Naive thymus-derived CD8-positive, alpha-beta T cell (primary cell): Measurements from ENCODE around the gene ST7. TPM values are rescaled to one million over a fixed set of nuclear protein-coding genes. Genes with fewer than 3 reads are reported as not detected.

Experiments used
- ATAC-seq, 2 donors: fragments of 150-1000 bp; cut with Tn5 transposase in 1 of 2; sonication (Bioruptor Pico), chemical (Tn5 transposase) in 1 of 2; 1 replicate in 1 of 2; 2 replicates in 1 of 2; pipeline ENCODE4 v1.10.0; 2021; ENCODE audit warnings: mild to moderate bottlenecking in 2 of 2, moderate library complexity in 2 of 2
- POLR2A ChIA-PET: fragments of 350-600 bp; sonication (Branson Sonifier 250); formaldehyde crosslinking; loops from one replicate; lab custom pipeline; 2021; ENCODE audit warnings: antibody characterized with exemption; lab: Charles Lee
- DNase-seq, 10 donors: peaks; one replicate each; pipeline versions ENCODE4 v3.0.0 to v3.0.0-alpha.2; 2020 to 2022
- H3K27ac Mint-ChIP-seq, 10 donors: one replicate each; pipeline ENCODE4 v1.8.0; 2020 to 2022; ENCODE audit warnings: mild to moderate bottlenecking in 10 of 10, mixed read lengths in 10 of 10, moderate library complexity in 4 of 10, inconsistent platforms in 1 of 10
- H3K27me3 Mint-ChIP-seq, 5 donors: one replicate each; pipeline ENCODE4 v1.8.0; 2021 to 2022; ENCODE audit warnings: mixed read lengths in 5 of 5
- H3K36me3 Mint-ChIP-seq, 3 donors: one replicate each; pipeline ENCODE4 v1.8.0; 2020 to 2022; ENCODE audit warnings: mixed read lengths in 3 of 3, mild to moderate bottlenecking in 2 of 3, inconsistent platforms in 1 of 3
- H3K4me1 Mint-ChIP-seq, 4 donors: one replicate each; pipeline ENCODE4 v1.8.0; 2021 to 2022; ENCODE audit warnings: mixed read lengths in 4 of 4
- H3K4me3 Mint-ChIP-seq, 10 donors: one replicate each; pipeline ENCODE4 v1.8.0; 2020 to 2022; ENCODE audit warnings: mild to moderate bottlenecking in 10 of 10, mixed read lengths in 10 of 10, moderate library complexity in 6 of 10, inconsistent platforms in 1 of 10
- H3K9me3 Mint-ChIP-seq, 9 donors: one replicate each; pipeline ENCODE4 v1.8.0; 2020 to 2022; ENCODE audit warnings: mixed read lengths in 9 of 9, mild to moderate bottlenecking in 3 of 9, inconsistent platforms in 1 of 9, moderate library complexity in 1 of 9
- polyA plus RNA-seq, 3 donors: library from polyadenylated mRNA; unstranded; fragments of 300-500 nt; fragmentation: Illumina TruSeq; gene quantifications; one replicate each; pipeline ENCODE4 v1.2.3, GENCODE V29; 2021
- total RNA-seq, 8 experiments: library from RNA in 2 of 8; stranded (reverse) in 2 of 8; gene quantifications; one replicate each; pipeline ENCODE4 v1.2.3 and lab custom pipeline; 2021 to 2026

The ST7 gene
- total and polyA plus RNA-seq, 5 experiments from 2014 or later = 1.3 to 5.3 (median 3.0) TPM

DNA sequence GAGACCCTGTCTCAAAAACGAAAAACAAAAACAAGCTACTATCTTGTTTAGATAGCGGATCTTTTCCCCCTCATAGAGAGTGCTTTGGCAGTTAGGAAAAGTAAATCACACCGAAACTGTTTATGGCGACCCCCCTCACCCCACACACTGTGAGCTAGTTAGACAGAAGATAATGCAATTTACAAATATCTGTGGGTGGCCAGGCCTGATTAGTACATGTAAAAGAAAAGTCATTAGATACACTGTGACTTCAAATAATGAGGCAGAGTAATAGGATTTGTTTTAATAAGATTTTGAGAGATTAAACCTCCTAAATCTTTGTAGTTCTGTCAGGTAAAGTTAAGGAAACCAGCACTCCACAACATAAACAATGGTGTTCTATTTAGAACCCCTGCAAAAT is 121.1 kb downstream of the ST7 start:
- ATAC-seq (no peak), DNase-seq (no peak)
- Mint-ChIP-seq H3K4me1 (peaks cover 5 to 12% (median 11%) of the 10 kb centered on the region in 4 donors), H3K27me3 (no peaks in the 10 kb centered on the region), H3K36me3 (peaks cover 0 to 8% (median 0%) of the 10 kb centered on the region in 3 donors), H3K27ac (no peak overlapping the region), H3K4me3 (no peak overlapping the region), H3K9me3 (peaks cover 0 to 3% (median 0%) of the 10 kb centered on the region in 9 donors)
- POLR2A ChIA-PET = no interaction called here

DNA sequence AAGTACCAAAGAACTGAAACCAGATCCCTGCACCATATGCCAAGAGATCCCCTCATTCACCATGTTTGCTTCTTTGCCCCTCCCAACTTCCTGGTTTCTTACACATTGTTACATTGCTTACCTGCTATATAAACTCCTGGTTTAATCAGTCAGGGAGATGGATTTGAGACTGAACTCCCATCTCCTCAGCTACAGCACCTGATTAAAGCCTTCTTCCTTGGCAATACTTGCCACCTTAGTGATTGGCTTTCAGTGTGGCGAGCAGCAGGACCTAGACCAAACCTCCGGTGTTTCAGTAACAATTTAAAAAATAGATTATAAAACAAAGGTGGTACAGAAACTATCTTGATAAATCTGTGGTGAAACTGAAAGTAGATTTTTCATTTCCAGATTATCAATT is 122.6 kb downstream of the ST7 start:
- Mint-ChIP-seq H3K27me3 (no peaks in the 10 kb centered on the region), H3K36me3 (peaks cover 0 to 8% (median 0%) of the 10 kb centered on the region in 3 donors), H3K4me3 (no peak overlapping the region), H3K9me3 (peaks cover 0 to 3% (median 0%) of the 10 kb centered on the region in 9 donors), H3K4me1 (peaks cover 5 to 12% (median 11%) of the 10 kb centered on the region in 4 donors), H3K27ac (peak overlapping the region in 1 of 10 donors; percentile 36)
- POLR2A ChIA-PET = no interaction called here
- ATAC-seq (no peak), DNase-seq (no peak)

DNA sequence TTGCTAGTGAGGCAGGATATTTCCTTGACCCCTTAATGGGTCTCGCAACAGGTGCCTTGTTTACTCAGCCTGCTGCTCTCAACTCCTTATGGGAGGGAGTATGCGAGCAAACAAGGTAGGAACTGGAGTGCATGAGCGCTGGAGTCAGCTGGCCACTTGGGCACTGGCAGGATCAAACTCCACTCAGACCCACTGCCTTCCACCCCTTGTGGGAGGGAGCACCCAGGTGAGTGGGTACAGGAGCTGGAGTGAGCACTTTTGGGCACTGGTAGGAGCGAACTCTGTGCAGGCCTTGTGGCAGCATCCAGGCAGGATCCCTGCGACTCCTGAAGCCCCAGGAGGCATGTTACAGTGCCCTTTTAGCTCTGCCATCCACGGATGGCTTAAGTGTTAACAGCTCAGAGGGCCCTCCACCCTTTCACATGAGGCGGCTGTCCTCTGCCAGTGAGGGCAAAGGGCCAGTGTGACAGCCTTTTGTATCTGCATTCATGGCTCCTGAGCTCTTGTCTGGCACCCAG is 123.2 kb downstream of the ST7 start:
- H3K27me3 Mint-ChIP-seq = no peaks in the 10 kb centered on the region
- POLR2A ChIA-PET = no interaction called here
- H3K27ac Mint-ChIP-seq = no peak overlapping the region
- H3K4me3 Mint-ChIP-seq = no peak overlapping the region
- H3K9me3 Mint-ChIP-seq = peaks cover 0 to 3% (median 0%) of the 10 kb centered on the region in 9 donors
- peaks cover 0 to 8% (median 0%) of the 10 kb centered on the region in 3 donors for H3K36me3 Mint-ChIP-seq
- ATAC-seq (no peak), DNase-seq (no peak)
- H3K4me1 Mint-ChIP-seq = peaks cover 5 to 12% (median 11%) of the 10 kb centered on the region in 4 donors

DNA sequence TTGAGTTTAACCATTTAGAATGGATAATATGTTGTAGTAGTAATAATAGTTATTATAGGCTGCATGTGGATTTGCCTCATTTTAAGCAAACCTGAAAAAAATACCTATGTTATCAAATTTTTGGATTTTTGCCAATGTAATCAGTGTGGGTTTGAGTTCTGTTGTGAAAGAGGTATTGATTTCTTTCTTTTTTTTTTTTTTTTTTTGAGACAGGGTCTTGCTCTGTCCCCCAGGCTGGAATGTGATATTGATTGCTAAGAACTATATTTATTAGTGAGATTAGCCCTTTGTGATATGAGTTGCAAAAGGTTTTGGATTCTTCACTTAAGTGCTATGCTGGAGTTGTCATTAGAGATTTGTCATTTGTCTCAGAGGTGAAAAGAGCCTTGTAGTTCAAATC is 124.4 kb downstream of the ST7 start:
- POLR2A ChIA-PET = no interaction called here
- Mint-ChIP-seq H3K36me3 (peaks cover 0 to 8% (median 0%) of the 10 kb centered on the region in 3 donors), H3K4me1 (peaks cover 4 to 7% (median 6%) of the 10 kb centered on the region in 4 donors), H3K4me3 (no peak overlapping the region), H3K27ac (no peak overlapping the region), H3K27me3 (no peaks in the 10 kb centered on the region), H3K9me3 (peaks cover 0 to 3% (median 0%) of the 10 kb centered on the region in 9 donors)
- ATAC-seq (no peak), DNase-seq (no peak)

DNA sequence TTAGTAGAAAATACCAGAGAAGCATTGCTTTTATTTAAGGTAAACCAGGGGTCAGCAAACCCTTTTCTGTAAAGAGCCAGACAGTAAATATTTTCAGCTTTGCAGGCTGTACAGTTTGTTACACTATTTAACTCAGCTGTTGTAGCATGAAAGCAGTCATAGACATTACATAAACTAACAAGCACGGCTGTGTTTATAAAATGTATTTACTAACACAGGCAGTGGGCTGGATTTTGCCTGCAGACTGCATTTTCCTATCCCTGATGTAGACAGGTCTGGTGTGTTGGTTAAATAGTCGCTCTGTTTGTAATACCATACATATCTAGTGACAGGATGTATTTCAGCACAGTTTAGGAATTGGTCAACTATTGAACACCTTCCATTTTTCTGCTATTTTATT is 129.3 kb downstream of the ST7 start:
- DNase-seq = no peak
- Mint-ChIP-seq H3K27me3 (no peaks in the 10 kb centered on the region), H3K4me3 (no peak overlapping the region), H3K27ac (no peak overlapping the region), H3K9me3 (no peaks in the 10 kb centered on the region), H3K4me1 (peaks cover 3 to 19% (median 17%) of the 10 kb centered on the region in 4 donors), H3K36me3 (no peaks in the 10 kb centered on the region)
- no peak for ATAC-seq
- POLR2A ChIA-PET = no interaction called here

DNA sequence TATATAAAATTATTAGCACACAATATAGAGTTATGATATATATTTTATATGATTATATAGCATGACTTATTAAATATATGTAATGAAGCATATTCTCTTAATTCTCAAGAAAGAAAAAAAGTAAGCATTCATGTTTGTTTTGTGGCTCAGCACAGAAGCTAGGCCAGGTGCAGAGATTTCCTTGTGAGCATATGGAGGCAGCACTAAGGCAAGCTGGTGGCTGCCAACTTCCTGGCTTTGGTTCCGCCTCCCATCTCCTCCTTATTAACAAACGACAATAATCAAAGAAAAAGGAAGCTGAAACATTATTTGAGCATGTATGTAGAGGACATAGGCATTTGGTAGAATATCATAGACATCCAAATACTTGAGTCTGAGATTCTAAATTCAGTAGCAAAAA is 130.3 kb downstream of the ST7 start:
- DNase-seq (no peak), ATAC-seq (no peak)
- Mint-ChIP-seq H3K36me3 (no peaks in the 10 kb centered on the region), H3K27ac (no peak overlapping the region), H3K9me3 (no peaks in the 10 kb centered on the region), H3K4me1 (peaks cover 10 to 26% (median 24%) of the 10 kb centered on the region in 4 donors), H3K27me3 (no peaks in the 10 kb centered on the region), H3K4me3 (no peak overlapping the region)
- POLR2A ChIA-PET = no interaction called here

DNA sequence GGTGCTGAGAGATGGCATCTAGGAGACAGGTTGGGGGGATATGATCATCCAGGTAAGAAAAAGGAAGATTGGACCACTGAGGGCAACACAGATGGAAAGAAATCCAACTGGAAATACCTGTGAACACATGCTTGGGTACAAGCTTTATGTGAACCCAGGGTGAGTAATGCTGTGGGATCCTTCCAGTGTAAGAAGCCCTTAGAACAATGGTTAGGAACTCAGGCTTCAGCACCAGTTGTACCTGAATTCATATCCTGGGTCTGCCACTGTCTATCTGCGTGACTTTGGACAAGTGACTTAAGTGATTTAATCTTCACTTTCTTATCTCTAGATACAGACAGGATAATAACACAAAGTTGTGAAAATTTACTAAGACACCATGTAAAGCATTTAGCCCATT is 131.0 kb downstream of the ST7 start:
- H3K36me3 Mint-ChIP-seq = no peaks in the 10 kb centered on the region
- POLR2A ChIA-PET = no interaction called here
- no peak for DNase-seq
- no peaks in the 10 kb centered on the region for H3K27me3 Mint-ChIP-seq
- no peak overlapping the region for H3K4me3 Mint-ChIP-seq
- peaks cover 11 to 29% (median 25%) of the 10 kb centered on the region in 4 donors for H3K4me1 Mint-ChIP-seq
- no peak overlapping the region for H3K27ac Mint-ChIP-seq
- no peaks in the 10 kb centered on the region for H3K9me3 Mint-ChIP-seq
- ATAC-seq = no peak

DNA sequence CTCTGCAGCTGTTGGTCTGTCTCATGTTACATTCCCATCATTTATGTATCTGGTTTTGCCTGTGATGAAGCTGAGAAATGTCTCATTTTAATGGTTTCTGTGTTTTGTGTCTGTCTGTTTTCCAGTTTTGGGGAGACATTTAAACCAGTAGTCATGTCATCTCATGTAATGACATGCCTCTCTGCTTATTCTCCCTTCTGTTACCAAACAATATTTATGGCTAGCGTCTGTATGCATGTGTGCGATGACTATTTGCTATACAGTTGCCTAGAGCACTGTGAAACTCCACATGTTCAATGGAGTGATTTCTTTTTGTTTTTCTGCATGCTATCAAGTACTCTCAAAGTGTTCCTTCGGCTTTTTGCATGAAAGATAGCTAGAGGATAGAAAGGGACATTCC is 132.0 kb downstream of the ST7 start:
- Mint-ChIP-seq H3K36me3 (no peaks in the 10 kb centered on the region), H3K4me1 (peaks cover 11 to 29% (median 25%) of the 10 kb centered on the region in 4 donors), H3K9me3 (no peaks in the 10 kb centered on the region), H3K27me3 (no peaks in the 10 kb centered on the region), H3K27ac (peak overlapping the region in 1 of 10 donors; percentile 43), H3K4me3 (no peak overlapping the region)
- no peak for DNase-seq
- POLR2A ChIA-PET = no interaction called here
- no peak for ATAC-seq

DNA sequence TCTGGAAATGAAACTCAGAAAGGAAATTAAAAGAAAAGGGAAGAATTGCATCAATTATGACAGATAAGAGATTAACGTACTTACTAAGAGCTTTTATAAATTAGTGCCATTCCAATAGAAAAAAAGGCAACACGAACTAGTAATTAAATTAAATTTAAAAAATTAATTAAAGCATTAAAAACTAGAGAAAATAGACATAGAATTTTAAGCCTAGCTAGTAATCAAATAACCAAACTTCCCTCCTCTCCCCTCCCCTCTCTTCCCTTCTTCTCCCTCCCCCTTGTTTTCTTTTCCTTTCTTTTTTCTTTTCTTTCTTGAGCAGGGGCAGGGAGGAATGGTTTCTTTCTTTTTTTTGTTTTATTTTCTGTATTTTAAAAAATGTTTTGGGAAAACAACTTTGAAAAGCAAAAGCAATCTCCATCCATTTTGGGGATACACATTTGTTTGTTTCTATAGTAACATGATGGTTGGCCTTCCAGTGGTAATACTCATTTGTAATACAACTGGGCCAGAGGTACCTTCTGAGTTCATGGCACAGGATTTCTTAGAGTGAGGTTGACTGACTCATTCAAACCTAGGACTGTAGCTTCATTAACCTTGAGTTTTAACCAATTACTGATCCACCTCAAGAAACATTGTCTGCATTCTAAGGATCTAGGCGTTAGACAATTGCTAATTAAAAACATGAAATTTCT is 132.6 kb downstream of the ST7 start:
- H3K4me3 Mint-ChIP-seq = no peak overlapping the region
- DNase-seq (no peak), ATAC-seq (no peak)
- POLR2A ChIA-PET = interaction anchor here (0.6 kb wide), 1 partner anchor 230 kb away, joined by 3 read pairs; no protein-coding TSS in a partner anchor
- peaks cover 11 to 29% (median 25%) of the 10 kb centered on the region in 4 donors for H3K4me1 Mint-ChIP-seq
- no peaks in the 10 kb centered on the region for H3K9me3 Mint-ChIP-seq
- no peak overlapping the region for H3K27ac Mint-ChIP-seq
- no peaks in the 10 kb centered on the region for H3K27me3 Mint-ChIP-seq
- no peaks in the 10 kb centered on the region for H3K36me3 Mint-ChIP-seq

DNA sequence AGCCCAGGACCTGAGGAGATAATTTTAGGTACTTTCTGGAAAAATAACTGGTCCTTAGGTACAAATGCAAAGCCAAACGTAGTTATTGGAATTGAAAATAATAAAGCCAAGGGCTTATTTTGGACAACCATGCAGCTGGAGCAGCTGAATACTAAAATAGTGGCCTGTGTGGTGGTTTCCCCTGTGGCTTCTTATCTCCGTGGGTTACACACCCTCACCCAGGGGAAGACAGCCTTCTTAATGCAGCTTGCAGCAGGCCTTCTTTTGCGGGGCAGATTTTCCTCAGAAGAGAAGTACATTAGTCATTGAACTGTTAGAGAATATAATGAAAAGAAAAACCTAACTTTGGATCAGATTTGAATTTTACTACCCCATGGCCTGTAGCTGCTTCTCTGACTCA is 133.5 kb downstream of the ST7 start:
- H3K4me3 Mint-ChIP-seq = no peak overlapping the region
- H3K27ac Mint-ChIP-seq = no peak overlapping the region
- H3K4me1 Mint-ChIP-seq = peaks cover 9 to 29% (median 25%) of the 10 kb centered on the region in 4 donors
- H3K36me3 Mint-ChIP-seq = no peaks in the 10 kb centered on the region
- POLR2A ChIA-PET = no interaction called here
- no peaks in the 10 kb centered on the region for H3K27me3 Mint-ChIP-seq
- ATAC-seq (no peak), DNase-seq (no peak)
- H3K9me3 Mint-ChIP-seq = no peaks in the 10 kb centered on the region

DNA sequence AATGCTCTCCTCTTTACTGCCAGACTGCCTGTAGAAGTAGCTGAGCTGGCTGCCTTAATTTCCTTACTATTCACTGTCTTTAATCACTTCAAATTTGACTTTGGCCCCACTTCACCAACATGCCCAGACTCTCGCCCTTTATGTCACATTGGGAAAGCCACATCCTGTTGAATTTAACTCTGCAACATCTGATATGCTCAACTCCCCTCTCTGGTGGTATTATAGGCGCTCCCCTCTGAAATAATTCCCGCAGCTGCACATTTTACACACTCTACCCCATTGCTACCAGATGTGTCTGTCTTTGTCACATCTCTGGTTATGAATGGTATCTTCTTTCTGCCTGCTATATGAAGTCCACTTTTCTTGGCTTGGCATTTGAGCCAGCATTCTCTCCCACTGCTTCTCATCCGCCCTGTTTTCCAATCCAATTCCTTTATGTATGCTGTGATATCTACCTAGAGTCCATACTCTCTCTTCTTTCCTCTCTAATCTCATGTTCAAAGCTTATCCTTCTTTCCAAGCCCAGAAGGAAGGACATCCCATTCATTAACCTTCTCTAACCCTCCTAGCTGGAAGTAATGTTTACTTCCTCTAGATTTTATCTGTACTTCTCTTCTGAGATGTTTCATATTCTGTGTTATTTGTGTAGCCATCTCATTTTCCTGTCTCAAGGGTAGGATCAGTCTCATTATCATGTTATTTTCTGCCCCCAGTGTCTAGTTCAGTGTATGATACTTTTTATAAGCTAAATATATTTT is 134.5 kb downstream of the ST7 start:
- H3K4me1 Mint-ChIP-seq = peaks cover 11 to 29% (median 25%) of the 10 kb centered on the region in 4 donors
- peak overlapping the region in 9 of 10 donors; percentile 0 to 57 (median 36) for H3K4me3 Mint-ChIP-seq
- H3K27ac Mint-ChIP-seq = peak overlapping the region in 4 of 10 donors; percentile 4 to 31 (median 6)
- H3K9me3 Mint-ChIP-seq = no peaks in the 10 kb centered on the region
- ATAC-seq = peak in 1 of 2 donors; percentile 60
- POLR2A ChIA-PET = no interaction called here
- H3K27me3 Mint-ChIP-seq = no peaks in the 10 kb centered on the region
- H3K36me3 Mint-ChIP-seq = no peaks in the 10 kb centered on the region
- no peak for DNase-seq

DNA sequence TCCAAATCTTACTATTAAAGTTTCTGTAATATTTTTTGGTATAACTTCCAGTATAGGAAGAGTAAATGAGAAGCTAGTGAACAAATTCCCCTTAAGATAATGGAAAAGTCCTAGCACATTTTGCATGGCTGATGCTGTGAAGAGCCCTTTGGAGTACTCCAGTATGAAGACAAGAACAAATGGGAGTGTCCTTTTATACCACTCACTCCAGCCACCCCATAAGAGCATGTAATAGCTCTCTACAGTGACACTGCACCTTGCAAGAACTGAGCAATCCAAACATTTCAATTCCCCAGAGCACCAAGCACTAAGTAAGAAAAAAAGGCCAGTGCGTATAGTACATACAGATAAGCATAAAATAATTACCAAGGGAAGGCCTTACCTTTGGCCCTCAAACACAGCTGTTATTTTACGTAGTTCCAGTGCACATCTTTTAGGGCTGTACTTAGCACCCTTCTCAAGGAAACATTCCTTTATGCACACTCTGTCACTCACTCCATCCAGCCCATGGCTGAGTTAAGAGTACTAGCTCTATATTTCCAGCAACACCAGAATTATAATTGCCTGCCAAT is 135.4 kb downstream of the ST7 start:
- H3K27me3 Mint-ChIP-seq = no peaks in the 10 kb centered on the region
- POLR2A ChIA-PET = no interaction called here
- H3K27ac Mint-ChIP-seq = no peak overlapping the region
- no peak overlapping the region for H3K4me3 Mint-ChIP-seq
- H3K9me3 Mint-ChIP-seq = no peaks in the 10 kb centered on the region
- H3K4me1 Mint-ChIP-seq = peaks cover 11 to 28% (median 24%) of the 10 kb centered on the region in 4 donors
- no peak for DNase-seq
- ATAC-seq = no peak
- no peaks in the 10 kb centered on the region for H3K36me3 Mint-ChIP-seq

DNA sequence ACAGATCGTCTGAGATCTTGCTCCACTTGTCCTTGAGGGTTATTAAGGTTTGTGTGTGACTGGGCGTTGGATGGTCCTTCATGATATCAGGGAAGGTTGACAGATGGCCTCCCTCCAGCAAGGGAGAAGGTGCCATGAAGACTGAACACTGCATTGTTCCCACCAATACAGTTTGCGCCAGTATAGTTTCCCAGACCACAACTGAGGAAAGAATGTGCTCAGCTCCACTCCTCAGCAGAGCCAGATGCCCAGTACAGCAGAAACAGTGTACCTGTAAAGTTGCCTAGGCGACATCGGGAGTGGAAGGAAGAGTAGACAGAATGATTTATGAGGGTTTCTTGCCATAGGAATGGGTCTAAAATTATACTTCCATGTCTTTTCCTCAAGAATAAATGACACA is 137.5 kb downstream of the ST7 start:
- no peak for ATAC-seq
- Mint-ChIP-seq H3K27me3 (no peaks in the 10 kb centered on the region), H3K36me3 (no peaks in the 10 kb centered on the region), H3K27ac (no peak overlapping the region), H3K4me1 (peaks cover 12 to 26% (median 22%) of the 10 kb centered on the region in 4 donors), H3K4me3 (no peak overlapping the region), H3K9me3 (no peaks in the 10 kb centered on the region)
- DNase-seq = no peak
- POLR2A ChIA-PET = no interaction called here
